Astrocyte (in vitro differentiated cells and primary cell): ENCODE measurements around the gene C20orf204.

Experiments
- EZH2 ChIP-seq: IDR thresholded peaks from 2 replicates; pipeline ENCODE4 v1.6.1; 2012; ENCODE audit warnings: mild to moderate bottlenecking, low read length, inconsistent platforms; ENCODE audit not compliant: insufficient read depth
- TF ChIP-seq, protein P1 (sequence below): IDR thresholded peaks from 2 replicates; pipeline ENCODE4 v1.5.1; 2011; ENCODE audit warnings: low read depth, mild to moderate bottlenecking, inconsistent platforms, low read length, moderate library complexity; ENCODE audit not compliant: insufficient read depth

DNA sequence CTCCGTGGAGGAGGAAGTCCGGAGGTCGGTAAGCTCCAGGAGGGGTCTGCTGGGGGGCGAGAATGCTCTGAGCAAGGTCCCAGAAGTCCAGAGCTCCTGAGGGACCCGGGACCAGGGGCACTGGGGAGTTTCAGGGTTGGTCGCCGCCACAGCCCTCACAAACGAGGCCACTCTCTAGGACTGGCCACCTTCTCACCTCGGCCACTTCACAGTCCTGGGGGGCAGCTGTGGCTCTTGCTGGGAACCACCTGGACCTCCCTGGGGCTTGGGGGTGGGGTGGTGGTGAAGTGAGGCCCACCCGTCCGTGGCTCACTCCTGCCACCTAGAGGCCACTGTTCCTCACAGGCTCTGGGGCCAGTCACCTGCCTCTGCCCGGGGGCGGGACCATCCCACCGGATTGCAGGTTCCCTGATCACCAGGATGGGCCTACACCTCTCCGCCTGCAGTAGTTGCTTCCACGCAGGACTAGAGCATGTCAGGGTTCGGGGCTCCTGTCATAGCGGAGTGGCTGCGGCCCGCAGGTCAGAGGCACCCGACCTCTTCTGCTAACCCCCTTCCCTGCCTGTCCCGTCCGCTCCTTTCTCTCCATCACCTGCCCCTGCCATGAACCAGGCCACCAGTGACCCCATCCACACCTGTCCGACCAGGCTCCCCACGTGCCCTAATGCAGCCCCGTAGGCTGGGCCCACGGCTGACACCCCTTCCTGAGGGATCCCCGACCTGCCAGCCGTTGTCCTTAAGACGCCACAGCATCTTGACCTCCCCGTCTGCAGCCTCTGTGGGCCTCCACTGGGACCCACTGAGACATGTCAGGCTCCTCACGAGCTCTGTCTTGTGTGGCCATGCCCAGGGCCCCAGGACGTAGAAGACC is 21.9 kb downstream of the C20orf204 start:
- TF ChIP-seq, protein P1, sequence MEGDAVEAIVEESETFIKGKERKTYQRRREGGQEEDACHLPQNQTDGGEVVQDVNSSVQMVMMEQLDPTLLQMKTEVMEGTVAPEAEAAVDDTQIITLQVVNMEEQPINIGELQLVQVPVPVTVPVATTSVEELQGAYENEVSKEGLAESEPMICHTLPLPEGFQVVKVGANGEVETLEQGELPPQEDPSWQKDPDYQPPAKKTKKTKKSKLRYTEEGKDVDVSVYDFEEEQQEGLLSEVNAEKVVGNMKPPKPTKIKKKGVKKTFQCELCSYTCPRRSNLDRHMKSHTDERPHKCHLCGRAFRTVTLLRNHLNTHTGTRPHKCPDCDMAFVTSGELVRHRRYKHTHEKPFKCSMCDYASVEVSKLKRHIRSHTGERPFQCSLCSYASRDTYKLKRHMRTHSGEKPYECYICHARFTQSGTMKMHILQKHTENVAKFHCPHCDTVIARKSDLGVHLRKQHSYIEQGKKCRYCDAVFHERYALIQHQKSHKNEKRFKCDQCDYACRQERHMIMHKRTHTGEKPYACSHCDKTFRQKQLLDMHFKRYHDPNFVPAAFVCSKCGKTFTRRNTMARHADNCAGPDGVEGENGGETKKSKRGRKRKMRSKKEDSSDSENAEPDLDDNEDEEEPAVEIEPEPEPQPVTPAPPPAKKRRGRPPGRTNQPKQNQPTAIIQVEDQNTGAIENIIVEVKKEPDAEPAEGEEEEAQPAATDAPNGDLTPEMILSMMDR = peak; percentile 53
- no peak for TF ChIP-seq EZH2
